ENCODE data around the gene OR51T1.

Gene OR51T1

DNA sequence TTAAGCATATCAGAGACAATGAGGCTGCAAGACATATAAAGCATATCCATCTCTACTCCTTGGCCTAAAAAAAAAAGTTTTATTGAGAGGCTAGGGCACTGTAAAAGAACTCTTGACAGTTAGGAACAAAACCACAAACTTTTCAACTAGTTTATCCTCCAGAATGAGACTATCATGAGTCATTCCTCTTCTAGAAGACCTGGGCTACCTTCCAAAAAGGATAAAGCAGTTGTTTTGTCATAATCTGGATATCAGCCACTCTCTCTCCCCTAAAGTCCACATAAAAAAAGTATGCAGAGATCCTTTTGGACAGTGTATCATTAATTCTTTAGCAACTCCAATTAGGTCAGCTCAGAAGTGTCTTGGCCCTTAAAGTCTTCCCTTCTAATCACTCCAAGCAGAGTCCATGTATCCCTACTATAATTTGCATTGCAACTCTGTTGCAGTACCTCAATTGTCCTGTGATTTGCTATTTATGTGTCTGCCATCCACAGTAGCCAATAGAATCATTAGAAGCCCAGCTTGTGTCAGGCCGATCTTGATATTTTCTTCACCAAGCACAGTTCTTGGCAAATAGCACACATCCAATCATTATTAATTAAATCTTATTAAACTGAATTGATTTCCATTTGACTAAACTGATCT lies 10.4 kb downstream of the OR51T1 start:
- Histone ChIP-seq H3K4me3 (no peak overlapping the region), H3K27me3 (ENCODE audit: low read depth) (no peaks in the 10 kb centered on the region), H3K36me3 (replicated peaks) (no peaks in the 10 kb centered on the region), H3K4me1 (no peaks in the 10 kb centered on the region), H3K9me3 (no peaks in the 10 kb centered on the region)
- in situ Hi-C loops (cut with MboI; ENCODE audit: low sequenced_read_pairs), result no loop called here
- DNase-seq (ENCODE audit: low spot score in 2 of 2), result no peak

DNA sequence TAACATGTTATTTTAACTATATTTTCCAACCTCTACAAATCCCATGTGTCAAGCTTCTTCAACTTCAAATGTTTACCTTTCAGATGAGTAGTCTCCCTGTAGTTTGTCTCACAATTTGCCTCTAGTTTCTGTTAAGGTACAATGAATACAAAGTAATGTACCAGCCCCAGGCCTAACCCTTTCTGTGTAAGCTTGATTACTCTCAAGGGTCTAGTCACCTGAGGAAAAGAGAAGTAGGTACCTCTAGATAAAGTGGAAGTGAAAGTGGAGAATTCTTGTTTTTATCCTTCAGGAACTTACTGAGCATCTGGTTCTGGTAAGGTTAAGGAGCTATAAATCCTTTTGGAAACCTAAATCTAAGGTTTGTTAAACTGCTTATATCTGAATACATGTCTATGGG lies 21.8 kb downstream of the OR51T1 start, which contains the start of gene OR51A7:
Gene OR51A7 (plus strand): TSS at position 300 of the 400 bp plus-strand sequence. CDS start 3,587 bp downstream, outside the sequence.
- Histone ChIP-seq H3K9me3 (no peaks in the 10 kb centered on the region), H3K4me3 (no peak within 1 kb of the TSS), H3K36me3 (replicated peaks) (no peaks in the 10 kb centered on the region), H3K27me3 (ENCODE audit: low read depth) (no peaks in the 10 kb centered on the region), H3K4me1 (no peaks in the 10 kb centered on the region)
- DNase-seq (ENCODE audit: low spot score in 2 of 2), result no peak
- in situ Hi-C loops (cut with MboI; ENCODE audit: low sequenced_read_pairs), result no loop called here

DNA sequence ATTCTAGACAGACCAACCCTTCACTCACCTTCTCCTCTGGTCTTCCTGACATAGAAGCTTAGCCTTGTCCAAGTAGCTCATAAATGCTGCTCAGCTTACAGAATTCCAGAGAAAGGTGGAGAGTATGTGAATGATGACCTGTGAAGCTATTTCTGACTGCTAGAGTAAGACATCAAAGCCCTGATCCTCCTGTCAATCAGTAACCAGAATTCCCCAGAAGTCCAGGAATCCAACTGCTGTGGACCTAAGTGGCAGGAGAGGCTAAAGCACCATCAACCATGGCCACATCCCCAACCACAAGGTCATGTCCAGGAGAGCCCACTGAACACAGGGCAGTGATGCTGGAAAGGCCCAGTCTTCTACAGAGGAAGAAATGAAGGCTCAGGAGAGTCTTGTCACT lies 34.9 kb downstream of the OR51T1 start:
- in situ Hi-C loops (cut with MboI; ENCODE audit: low sequenced_read_pairs), result no loop called here
- H3K27me3 ChIP-seq (ENCODE audit: low read depth), result no peaks in the 10 kb centered on the region
- DNase-seq (ENCODE audit: low spot score in 2 of 2), result no peak
- H3K4me3 ChIP-seq, result no peak overlapping the region
- H3K4me1 ChIP-seq, result no peaks in the 10 kb centered on the region
- H3K9me3 ChIP-seq, result no peaks in the 10 kb centered on the region
- no peaks in the 10 kb centered on the region for H3K36me3 ChIP-seq (replicated peaks)

DNA sequence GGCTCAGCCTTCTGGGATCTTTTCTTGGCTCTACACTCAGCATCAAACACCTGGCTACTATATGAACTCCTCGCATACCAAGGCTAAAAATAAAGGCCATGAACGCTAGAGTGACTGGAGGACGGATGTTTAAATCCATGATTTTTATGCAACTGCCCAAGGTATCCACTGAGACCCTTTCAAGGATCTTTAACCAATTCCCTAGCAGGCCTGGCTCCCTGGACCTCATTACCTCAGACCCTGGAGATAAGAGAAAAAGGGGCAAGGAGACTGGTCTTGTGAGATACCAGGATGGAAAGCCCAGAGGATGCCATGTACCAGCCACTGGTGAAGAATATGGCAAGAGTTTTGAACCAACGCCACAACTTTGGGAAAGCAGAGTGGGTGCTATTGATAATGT lies 37.5 kb downstream of the OR51T1 start, which contains the start of gene OR51G2:
Gene OR51G2 (minus strand): TSS at position 101 of the 400 bp plus-strand sequence. CDS start 3,687 bp downstream, outside the sequence.
- no peak for DNase-seq (ENCODE audit: low spot score in 2 of 2)
- in situ Hi-C loops (cut with MboI; ENCODE audit: low sequenced_read_pairs), result no loop called here
- Histone ChIP-seq H3K27me3 (ENCODE audit: low read depth) (no peaks in the 10 kb centered on the region), H3K4me3 (no peak within 1 kb of the TSS), H3K36me3 (replicated peaks) (no peaks in the 10 kb centered on the region), H3K4me1 (no peaks in the 10 kb centered on the region), H3K9me3 (no peaks in the 10 kb centered on the region)

DNA sequence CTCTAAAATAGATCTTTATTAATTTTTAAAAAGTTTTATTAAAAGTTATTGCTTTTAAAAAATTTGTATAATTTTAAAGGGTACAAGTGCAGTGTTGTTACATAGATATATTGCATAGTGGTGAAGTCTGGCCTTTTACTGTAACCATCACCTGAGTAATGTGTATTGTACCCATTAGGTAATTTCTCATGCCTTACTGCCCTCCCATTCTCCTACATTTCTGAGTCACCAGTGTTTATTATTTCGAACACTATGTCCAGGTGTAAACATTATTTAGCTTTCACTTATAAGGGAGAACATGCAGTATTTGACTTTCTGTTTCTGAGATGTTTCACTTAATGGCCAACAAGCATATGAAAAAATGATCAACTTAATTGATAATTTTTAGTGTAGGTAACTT lies 40.1 kb downstream of the OR51T1 start:
- in situ Hi-C loops (cut with MboI; ENCODE audit: low sequenced_read_pairs), result no loop called here
- H3K4me3 ChIP-seq, result no peak overlapping the region
- H3K9me3 ChIP-seq, result no peaks in the 10 kb centered on the region
- H3K27me3 ChIP-seq (ENCODE audit: low read depth), result no peaks in the 10 kb centered on the region
- H3K36me3 ChIP-seq (replicated peaks), result no peaks in the 10 kb centered on the region
- no peak for DNase-seq (ENCODE audit: low spot score in 2 of 2)
- H3K4me1 ChIP-seq, result no peaks in the 10 kb centered on the region

DNA sequence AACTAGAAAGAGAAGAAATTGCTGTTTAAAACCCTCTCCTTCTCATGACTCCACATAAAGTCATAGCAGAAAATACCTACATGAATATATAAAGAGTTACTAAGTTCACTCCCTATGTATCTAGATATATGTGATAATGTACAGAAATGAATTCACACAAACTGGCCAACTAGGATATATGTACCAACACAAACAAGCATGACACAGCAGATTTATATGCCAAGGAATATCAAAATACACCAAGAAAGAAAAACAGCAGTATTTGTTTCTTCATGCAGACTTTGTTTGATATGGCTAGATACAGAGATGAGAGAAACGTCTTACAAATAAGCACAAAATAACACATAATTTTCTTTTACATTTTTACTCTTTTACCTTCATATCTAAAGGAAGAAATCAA lies 40.6 kb downstream of the OR51T1 start:
- H3K36me3 ChIP-seq (replicated peaks), result no peaks in the 10 kb centered on the region
- no peak for DNase-seq (ENCODE audit: low spot score in 2 of 2)
- in situ Hi-C loops (cut with MboI; ENCODE audit: low sequenced_read_pairs), result no loop called here
- H3K27me3 ChIP-seq (ENCODE audit: low read depth), result no peaks in the 10 kb centered on the region
- H3K4me3 ChIP-seq, result no peak overlapping the region
- H3K4me1 ChIP-seq, result no peaks in the 10 kb centered on the region
- H3K9me3 ChIP-seq, result no peaks in the 10 kb centered on the region

DNA sequence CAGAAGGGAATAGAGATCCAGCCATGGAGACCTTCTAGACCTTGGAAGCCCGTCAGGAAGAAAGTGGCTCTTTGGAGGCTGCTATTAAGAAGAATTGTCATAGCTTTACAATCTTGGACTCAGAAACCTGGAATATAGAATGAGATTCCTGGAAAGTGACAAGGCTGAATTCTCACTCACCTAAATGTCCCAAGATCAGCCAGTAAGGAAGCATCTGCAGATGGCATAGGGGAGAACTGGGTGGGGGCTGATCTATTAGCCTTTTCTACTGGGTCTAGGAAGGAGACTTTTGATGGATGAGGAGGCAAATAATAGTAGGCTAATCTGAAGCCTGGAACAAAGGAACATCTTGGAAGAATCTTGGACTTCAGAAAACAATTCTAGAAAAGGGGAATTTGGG lies 42.5 kb downstream of the OR51T1 start, which contains the start of gene OR51G1:
Gene OR51G1 (minus strand): TSS at position 101 of the 400 bp plus-strand sequence. CDS start 0 bp downstream, at position 101.
- DNase-seq (ENCODE audit: low spot score in 2 of 2), result no peak
- in situ Hi-C loops (cut with MboI; ENCODE audit: low sequenced_read_pairs), result no loop called here

DNA sequence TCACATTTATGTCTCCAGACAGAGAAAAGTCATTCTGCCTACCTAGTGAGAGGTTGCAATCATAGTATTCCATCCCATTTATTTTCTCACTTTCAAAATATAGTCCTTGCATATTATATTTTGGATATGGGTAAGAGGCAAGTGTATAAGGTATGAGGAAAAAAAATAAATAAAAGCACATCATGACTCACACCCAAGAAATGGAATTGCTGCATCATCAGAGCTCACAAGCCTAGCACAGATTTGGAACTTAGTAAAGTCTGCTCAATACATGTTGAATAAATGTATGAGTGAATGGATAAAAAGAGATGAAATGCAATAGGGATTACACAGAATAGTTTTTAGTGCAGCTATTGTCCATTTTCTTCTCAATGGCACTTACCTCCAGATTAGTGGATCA lies 44.9 kb downstream of the OR51T1 start:
- H3K27me3 ChIP-seq (ENCODE audit: low read depth), result no peaks in the 10 kb centered on the region
- H3K9me3 ChIP-seq, result no peaks in the 10 kb centered on the region
- DNase-seq (ENCODE audit: low spot score in 2 of 2), result no peak
- H3K36me3 ChIP-seq (replicated peaks), result no peaks in the 10 kb centered on the region
- no peaks in the 10 kb centered on the region for H3K4me1 ChIP-seq
- in situ Hi-C loops (cut with MboI; ENCODE audit: low sequenced_read_pairs), result no loop called here
- H3K4me3 ChIP-seq, result no peak overlapping the region

More for the DNA sequence above, 42.5 kb downstream of the OR51T1 start, which contains the start of gene OR51G1:
- Histone ChIP-seq H3K4me1 (no peaks in the 10 kb centered on the region), H3K9me3 (no peaks in the 10 kb centered on the region), H3K36me3 (replicated peaks) (no peaks in the 10 kb centered on the region), H3K4me3 (no peak within 1 kb of the TSS), H3K27me3 (ENCODE audit: low read depth) (no peaks in the 10 kb centered on the region)

Measured in HAP-1 (cell line).